ENCODE measurements around the gene DUSP5.

The DUSP5 gene

GRCh38 chr10:110510086-110510485, 12.4 kb downstream of the DUSP5 start:
- TF ChIP-seq CTCF (IDR thresholded peaks at IDR 0.05; ENCODE audit: control insufficient read depth, insufficient read depth, low read depth, low read length, missing control alignments), result no peak
- H3K4me3 ChIP-seq (ENCODE audit: control insufficient read depth, low read depth, low read length), result no peak overlapping the region
- DNase-seq (ENCODE audit: low read depth), result no peak

DNA sequence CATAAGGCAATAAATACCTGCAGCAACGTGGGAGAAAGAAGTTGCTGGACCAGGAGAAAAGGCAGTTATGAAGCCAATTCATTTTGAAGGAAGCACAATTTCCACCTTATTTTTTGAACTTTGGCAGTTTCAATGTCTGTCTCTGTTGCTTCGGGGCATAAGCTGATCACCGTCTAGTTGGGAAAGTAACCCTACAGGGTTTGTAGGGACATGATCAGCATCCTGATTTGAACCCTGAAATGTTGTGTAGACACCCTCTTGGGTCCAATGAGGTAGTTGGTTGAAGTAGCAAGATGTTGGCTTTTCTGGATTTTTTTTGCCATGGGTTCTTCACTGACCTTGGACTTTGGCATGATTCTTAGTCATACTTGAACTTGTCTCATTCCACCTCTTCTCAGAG, 13.0 kb downstream of the DUSP5 start:
- DNase-seq (ENCODE audit: low read depth), result no peak
- no peak overlapping the region for H3K4me3 ChIP-seq (ENCODE audit: control insufficient read depth, low read depth, low read length)
- TF ChIP-seq CTCF (IDR thresholded peaks at IDR 0.05; ENCODE audit: control insufficient read depth, insufficient read depth, low read depth, low read length, missing control alignments), result no peak

GRCh38 chr10:110511734-110512449, 14.2 kb downstream of the DUSP5 start:
- DNase-seq (ENCODE audit: low read depth), result no peak
- H3K4me3 ChIP-seq (ENCODE audit: control insufficient read depth, low read depth, low read length), result no peak overlapping the region
- no peak for TF ChIP-seq CTCF (IDR thresholded peaks at IDR 0.05; ENCODE audit: control insufficient read depth, insufficient read depth, low read depth, low read length, missing control alignments)

- DNase-seq (ENCODE audit: low read depth), result peak; percentile 67
- no peak for TF ChIP-seq CTCF (IDR thresholded peaks at IDR 0.05; ENCODE audit: control insufficient read depth, insufficient read depth, low read depth, low read length, missing control alignments)
- no peak overlapping the region for H3K4me3 ChIP-seq (ENCODE audit: control insufficient read depth, low read depth, low read length)
Measured at GRCh38 chr10:110512461-110513187, 14.9 kb downstream of the DUSP5 start.

GRCh38 chr10:110513949-110514348, 16.2 kb downstream of the DUSP5 start:
- TF ChIP-seq CTCF (IDR thresholded peaks at IDR 0.05; ENCODE audit: control insufficient read depth, insufficient read depth, low read depth, low read length, missing control alignments), result no peak
- no peak overlapping the region for H3K4me3 ChIP-seq (ENCODE audit: control insufficient read depth, low read depth, low read length)
- no peak for DNase-seq (ENCODE audit: low read depth)

- no peak for TF ChIP-seq CTCF (IDR thresholded peaks at IDR 0.05; ENCODE audit: control insufficient read depth, insufficient read depth, low read depth, low read length, missing control alignments)
- H3K4me3 ChIP-seq (ENCODE audit: control insufficient read depth, low read depth, low read length), result no peak overlapping the region
- DNase-seq (ENCODE audit: low read depth), result no peak
Measured at GRCh38 chr10:110514848-110515247, 17.1 kb downstream of the DUSP5 start.

All from AG09309 (cell line).